Measurements from ENCODE around the gene ING3. TPM values are rescaled to one million over a fixed set of nuclear protein-coding genes. Genes with fewer than 3 reads are reported as not detected.

ING3 gene
- polyA plus RNA-seq, 1 donor from 2014 or later: 19.7 TPM

GRCh38 chr7:121023194-121023593 is 72.6 kb downstream of the ING3 start:
- Histone ChIP-seq H2AFZ (ENCODE audit: low read depth, low read length) (no peak overlapping the region), H3K27me3 (ENCODE audit: insufficient read depth, low read depth, low read length) (no peaks in the 10 kb centered on the region), H3K4me2 (ENCODE audit: low read length) (no peak overlapping the region), H3K4me3 (ENCODE audit: low read length) (no peak overlapping the region), H3K9me2 (ENCODE audit: insufficient read depth, low read length) (no peaks in the 10 kb centered on the region), H3F3A (ENCODE audit: insufficient read depth, low read length, poor library complexity, severe bottlenecking) (no peaks in the 10 kb centered on the region), H3K79me2 (replicated peaks; ENCODE audit: insufficient read depth, low read length) (no peaks in the 10 kb centered on the region), H3K9ac (ENCODE audit: low read length) (no peak overlapping the region), H3K9me3 (ENCODE audit: low read length) (no peaks in the 10 kb centered on the region), H4K20me1 (ENCODE audit: insufficient read depth) (no peaks in the 10 kb centered on the region), H3K27ac (ENCODE audit: low read length) (no peak overlapping the region), H3K36me3 (ENCODE audit: insufficient read depth, low read length) (no peaks in the 10 kb centered on the region)
- no peak for TF ChIP-seq RAD21 (conservative IDR thresholded peaks at IDR 0.05)
- TF ChIP-seq MXI1 (conservative IDR thresholded peaks at IDR 0.05; ENCODE audit: poor library complexity, severe bottlenecking): no peak
- TF ChIP-seq EP300 (conservative IDR thresholded peaks at IDR 0.05; ENCODE audit: poor library complexity, severe bottlenecking): no peak
- TF ChIP-seq TAF1 (IDR thresholded peaks at IDR 0.05; ENCODE audit: low read depth): no peak
- no peak for TF ChIP-seq POLR2AphosphoS5 (IDR thresholded peaks at IDR 0.05)
- no peak for TF ChIP-seq REST (IDR thresholded peaks at IDR 0.05; ENCODE audit: borderline replicate concordance)
- TF ChIP-seq CTCF (IDR thresholded peaks at IDR 0.05; ENCODE audit: poor library complexity, severe bottlenecking): no peak
- TF ChIP-seq SMC3 (conservative IDR thresholded peaks at IDR 0.05; ENCODE audit: poor library complexity): no peak
- TF ChIP-seq EZH2 (IDR thresholded peaks at IDR 0.05; ENCODE audit: borderline replicate concordance, insufficient read depth, low read length, poor library complexity, severe bottlenecking): no peak

GRCh38 chr7:121023683-121024511 is 73.3 kb downstream of the ING3 start:
- no peak overlapping the region for H2AFZ ChIP-seq (ENCODE audit: low read depth, low read length)
- no peak overlapping the region for H3K4me3 ChIP-seq (ENCODE audit: low read length)
- H3K36me3 ChIP-seq (ENCODE audit: insufficient read depth, low read length): no peaks in the 10 kb centered on the region
- no peaks in the 10 kb centered on the region for H3K27me3 ChIP-seq (ENCODE audit: insufficient read depth, low read depth, low read length)
- no peak overlapping the region for H3K9ac ChIP-seq (ENCODE audit: low read length)
- H3K9me3 ChIP-seq (ENCODE audit: low read length): no peaks in the 10 kb centered on the region
- no peaks in the 10 kb centered on the region for H4K20me1 ChIP-seq (ENCODE audit: insufficient read depth)
- no peak overlapping the region for H3K27ac ChIP-seq (ENCODE audit: low read length)
- TF ChIP-seq EZH2 (IDR thresholded peaks at IDR 0.05; ENCODE audit: borderline replicate concordance, insufficient read depth, low read length, poor library complexity, severe bottlenecking) (no peak), MXI1 (conservative IDR thresholded peaks at IDR 0.05; ENCODE audit: poor library complexity, severe bottlenecking) (no peak), EP300 (conservative IDR thresholded peaks at IDR 0.05; ENCODE audit: poor library complexity, severe bottlenecking) (no peak), POLR2AphosphoS5 (IDR thresholded peaks at IDR 0.05) (no peak), REST (IDR thresholded peaks at IDR 0.05; ENCODE audit: borderline replicate concordance) (no peak), TAF1 (IDR thresholded peaks at IDR 0.05; ENCODE audit: low read depth) (no peak), RAD21 (conservative IDR thresholded peaks at IDR 0.05) (no peak), SMC3 (conservative IDR thresholded peaks at IDR 0.05; ENCODE audit: poor library complexity) (no peak), CTCF (IDR thresholded peaks at IDR 0.05; ENCODE audit: poor library complexity, severe bottlenecking) (no peak)
- H3F3A ChIP-seq (ENCODE audit: insufficient read depth, low read length, poor library complexity, severe bottlenecking): no peaks in the 10 kb centered on the region
- no peaks in the 10 kb centered on the region for H3K9me2 ChIP-seq (ENCODE audit: insufficient read depth, low read length)
- no peak overlapping the region for H3K4me2 ChIP-seq (ENCODE audit: low read length)
- H3K79me2 ChIP-seq (replicated peaks; ENCODE audit: insufficient read depth, low read length): no peaks in the 10 kb centered on the region

Data from neural cell (in vitro differentiated cells).